Peyer's patch (tissue), 4 donors: ENCODE data around the gene TCEA2.

Experiments used
- POLR2A ChIP-seq, 2 donors: fragments of 450-650 bp; IDR thresholded peaks; one replicate each; pipeline ENCODE4 v1.5.1; 2017; ENCODE audit warnings: antibody characterized with exemption in 2 of 2, mild to moderate bottlenecking in 2 of 2, moderate library complexity in 2 of 2
- TF ChIP-seq, protein P1 (sequence below), 6 experiments: fragments of 450-650 bp in 4 of 6; fragments of 200-600 bp in 2 of 6; sonication (generic) in 1 of 6; IDR thresholded peaks; one replicate each; pipeline ENCODE4 v1.5.1; 2017 to 2019; ENCODE audit warnings: antibody characterized with exemption in 6 of 6, mild to moderate bottlenecking in 3 of 6, moderate library complexity in 1 of 6

DNA sequence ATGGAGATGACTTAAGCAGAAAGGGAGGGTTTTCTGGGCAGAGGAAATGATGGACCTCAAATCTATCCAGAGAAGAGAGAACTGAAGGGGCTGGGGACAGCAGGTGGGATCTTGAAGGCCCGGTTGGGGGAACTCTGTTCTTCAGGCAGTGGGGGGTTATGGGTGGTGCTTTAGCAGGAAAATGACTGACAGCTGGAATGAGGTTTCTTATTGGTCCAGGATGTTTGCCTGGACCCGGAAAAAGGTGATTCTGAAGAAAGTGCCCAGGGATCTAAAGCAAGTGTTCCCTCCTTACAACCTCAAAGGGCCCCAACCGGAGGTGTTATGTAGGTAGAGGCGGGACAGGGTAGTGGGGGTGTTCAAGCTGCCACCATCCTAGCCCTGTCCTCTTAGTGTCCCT is 32.5 kb downstream of the TCEA2 start:
- TF ChIP-seq, protein P1, sequence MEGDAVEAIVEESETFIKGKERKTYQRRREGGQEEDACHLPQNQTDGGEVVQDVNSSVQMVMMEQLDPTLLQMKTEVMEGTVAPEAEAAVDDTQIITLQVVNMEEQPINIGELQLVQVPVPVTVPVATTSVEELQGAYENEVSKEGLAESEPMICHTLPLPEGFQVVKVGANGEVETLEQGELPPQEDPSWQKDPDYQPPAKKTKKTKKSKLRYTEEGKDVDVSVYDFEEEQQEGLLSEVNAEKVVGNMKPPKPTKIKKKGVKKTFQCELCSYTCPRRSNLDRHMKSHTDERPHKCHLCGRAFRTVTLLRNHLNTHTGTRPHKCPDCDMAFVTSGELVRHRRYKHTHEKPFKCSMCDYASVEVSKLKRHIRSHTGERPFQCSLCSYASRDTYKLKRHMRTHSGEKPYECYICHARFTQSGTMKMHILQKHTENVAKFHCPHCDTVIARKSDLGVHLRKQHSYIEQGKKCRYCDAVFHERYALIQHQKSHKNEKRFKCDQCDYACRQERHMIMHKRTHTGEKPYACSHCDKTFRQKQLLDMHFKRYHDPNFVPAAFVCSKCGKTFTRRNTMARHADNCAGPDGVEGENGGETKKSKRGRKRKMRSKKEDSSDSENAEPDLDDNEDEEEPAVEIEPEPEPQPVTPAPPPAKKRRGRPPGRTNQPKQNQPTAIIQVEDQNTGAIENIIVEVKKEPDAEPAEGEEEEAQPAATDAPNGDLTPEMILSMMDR (IDR thresholded peaks at IDR 0.05): no peak
- no peak for TF ChIP-seq POLR2A (IDR thresholded peaks at IDR 0.05)
